Transverse colon (tissue), 4 donors: ENCODE measurements around the gene FAM20B. TPM values are rescaled to one million over a fixed set of nuclear protein-coding genes. Genes with fewer than 3 reads are reported as not detected.

Source experiments
- DNase-seq: peaks from one replicate; pipeline ENCODE4 v3.0.0-alpha.2; 2019
- H3K27ac ChIP-seq, 4 donors: fragments of 200-600 bp; sonication (generic); 2 replicates each; pipeline ENCODE4 v1.5.1; 2016 to 2018; ENCODE audit warnings: inconsistent platforms in 4 of 4
- H3K27me3 ChIP-seq: fragments of 200-600 bp; sonication (generic); 2 replicates; pipeline ENCODE4 v1.5.1; 2017; ENCODE audit warnings: inconsistent platforms
- H3K36me3 ChIP-seq, 4 donors: fragments of 200-600 bp; sonication (generic); 2 replicates each; pipeline ENCODE4 v1.5.1; 2017 to 2019; ENCODE audit warnings: inconsistent platforms in 4 of 4
- H3K4me1 ChIP-seq, 4 donors: fragments of 200-600 bp; sonication (generic); 2 replicates each; pipeline ENCODE4 v1.5.1; 2017 to 2020; ENCODE audit warnings: inconsistent platforms in 4 of 4
- H3K4me3 ChIP-seq, 4 donors: fragments of 200-600 bp; sonication (generic); 1 replicate in 1 of 4; 2 replicates in 3 of 4; pipeline versions ENCODE4 v1.5.1 to v1.6.1; 2017 to 2019; ENCODE audit warnings: inconsistent platforms in 4 of 4
- H3K9me3 ChIP-seq, 2 donors: fragments of 200-600 bp; sonication (generic); 2 replicates each; pipeline ENCODE4 v1.5.1; 2017 to 2019; ENCODE audit warnings: inconsistent platforms in 2 of 2
- EP300 ChIP-seq: sonication (generic); formaldehyde crosslinking; IDR thresholded peaks from one replicate; pipeline ENCODE4 v1.6.1; 2017; ENCODE audit warnings: antibody characterized with exemption, low read depth
- POLR2A ChIP-seq: fragments of 450-650 bp; IDR thresholded peaks from one replicate; pipeline ENCODE4 v1.6.1; 2016; ENCODE audit warnings: antibody characterized with exemption, mild to moderate bottlenecking, moderate library complexity
- POLR2AphosphoS5 ChIP-seq, 3 donors: sonication (generic); formaldehyde crosslinking; IDR thresholded peaks; one replicate each; pipeline ENCODE4 v1.6.1; 2016; ENCODE audit warnings: antibody characterized with exemption in 3 of 3
- WGBS, 2 donors: methylation state at CpG; one replicate each; pipeline ENCODE4 v1.1.5; 2018; ENCODE audit warnings: low coverage in 1 of 2; 5-methylcytosine and 5-hydroxymethylcytosine counted together
- in situ Hi-C, 4 donors: fragments of 200-750 bp; cut with MboI; loops; one replicate each; pipeline versions ENCODE4 v1.15.0 to v1.15.1; 2017; ENCODE audit warnings: low sequenced_read_pairs in 3 of 4, low pct_ligation_motif_present in 1 of 4, low pct_unique_long_range_greater_than_20kb in 1 of 4
- intact Hi-C: fragments of 100-400 bp; cut with DNase I; formaldehyde crosslinking; loops from one replicate; pipeline ENCODE4 v1.15.1; 2023; ENCODE audit warnings: low total_unique reads
- total RNA-seq, 4 donors: library from RNA; depleted of rRNA; stranded (reverse); fragments of >200 nt; gene quantifications; one replicate each; pipeline ENCODE4 v1.1.0, GENCODE V29; 2016
- TF ChIP-seq, protein P1 (sequence below), 5 experiments: fragments of 200-600 bp in 3 of 5; fragments of 450-650 bp in 2 of 5; sonication (generic) in 3 of 5; IDR thresholded peaks; 1 replicate in 2 of 5; 2 replicates in 3 of 5; pipeline ENCODE4 v1.5.1; 2016 to 2017; ENCODE audit warnings: antibody characterized with exemption in 5 of 5, inconsistent platforms in 3 of 5, mild to moderate bottlenecking in 2 of 5, moderate library complexity in 1 of 5

The FAM20B gene
- total RNA-seq, 4 donors from 2014 or later = 10.8 to 24.9 (median 17.5) TPM

DNA sequence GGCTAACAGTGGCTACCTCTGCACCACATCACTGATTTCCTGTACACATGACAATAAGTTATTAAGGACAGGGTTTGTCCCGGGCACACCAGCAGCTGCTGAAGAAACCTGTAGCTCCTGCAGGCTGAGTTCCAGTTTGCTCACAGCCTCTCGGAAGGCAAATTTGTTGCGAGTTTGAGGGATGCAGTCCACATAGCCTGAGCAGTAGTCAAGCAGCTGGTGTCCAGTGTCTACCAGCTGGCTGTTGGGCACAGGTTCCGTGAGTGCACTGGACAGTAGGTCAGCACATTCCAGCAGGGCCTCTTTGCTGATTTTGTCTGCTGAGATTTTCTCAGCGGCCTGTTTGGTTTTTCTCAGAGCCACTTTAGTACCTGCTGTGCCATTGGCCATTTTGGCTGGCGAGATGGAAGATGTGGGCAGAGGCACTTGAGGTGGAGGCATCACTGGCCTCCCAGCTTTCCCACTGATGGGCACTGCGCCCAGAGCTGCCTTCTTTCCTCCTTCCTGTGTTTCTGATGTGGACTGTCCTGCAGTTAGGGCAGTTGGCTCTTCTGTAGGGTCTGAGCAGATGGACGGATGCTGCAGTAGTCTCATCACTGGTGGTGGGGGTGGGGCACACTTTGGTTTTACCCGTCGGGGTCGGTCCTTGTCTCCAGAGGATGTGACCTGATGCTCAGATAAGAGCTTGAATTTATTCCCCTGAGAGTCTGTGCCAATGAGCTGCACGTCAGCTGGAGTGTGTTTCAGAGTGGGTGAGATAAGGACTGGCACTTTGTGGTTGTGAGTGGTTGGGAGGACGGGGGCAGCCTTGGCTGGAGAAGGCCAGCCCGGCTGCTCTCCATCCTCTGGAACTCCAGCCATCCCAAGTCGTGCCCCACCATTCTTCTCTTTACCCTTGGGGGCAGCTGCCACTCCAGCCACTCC is 82.3 kb downstream of the FAM20B start:
- no peak overlapping the region for H3K27ac ChIP-seq
- in situ Hi-C loops = no loop called here
- H3K4me3 ChIP-seq = no peak overlapping the region
- WGBS, 2 donors = 87 to 100% methylated on average over 1 to 15 of the region's 15 CpGs
- no peak for DNase-seq
- TF ChIP-seq POLR2AphosphoS5 (IDR thresholded peaks at IDR 0.05) = no peak
- TF ChIP-seq, protein P1, sequence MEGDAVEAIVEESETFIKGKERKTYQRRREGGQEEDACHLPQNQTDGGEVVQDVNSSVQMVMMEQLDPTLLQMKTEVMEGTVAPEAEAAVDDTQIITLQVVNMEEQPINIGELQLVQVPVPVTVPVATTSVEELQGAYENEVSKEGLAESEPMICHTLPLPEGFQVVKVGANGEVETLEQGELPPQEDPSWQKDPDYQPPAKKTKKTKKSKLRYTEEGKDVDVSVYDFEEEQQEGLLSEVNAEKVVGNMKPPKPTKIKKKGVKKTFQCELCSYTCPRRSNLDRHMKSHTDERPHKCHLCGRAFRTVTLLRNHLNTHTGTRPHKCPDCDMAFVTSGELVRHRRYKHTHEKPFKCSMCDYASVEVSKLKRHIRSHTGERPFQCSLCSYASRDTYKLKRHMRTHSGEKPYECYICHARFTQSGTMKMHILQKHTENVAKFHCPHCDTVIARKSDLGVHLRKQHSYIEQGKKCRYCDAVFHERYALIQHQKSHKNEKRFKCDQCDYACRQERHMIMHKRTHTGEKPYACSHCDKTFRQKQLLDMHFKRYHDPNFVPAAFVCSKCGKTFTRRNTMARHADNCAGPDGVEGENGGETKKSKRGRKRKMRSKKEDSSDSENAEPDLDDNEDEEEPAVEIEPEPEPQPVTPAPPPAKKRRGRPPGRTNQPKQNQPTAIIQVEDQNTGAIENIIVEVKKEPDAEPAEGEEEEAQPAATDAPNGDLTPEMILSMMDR (IDR thresholded peaks at IDR 0.05) = no peak
- H3K27me3 ChIP-seq = no peaks in the 10 kb centered on the region
- H3K4me1 ChIP-seq = no peaks in the 10 kb centered on the region
- H3K36me3 ChIP-seq = peaks cover 0 to 39% (median 16%) of the 10 kb centered on the region in 4 donors
- H3K9me3 ChIP-seq = no peaks in the 10 kb centered on the region
- intact Hi-C loops = no loop called here

- intact Hi-C loops = no loop called here
- DNase-seq = no peak
- WGBS, 2 donors = 94% methylated on average over 2 of the region's 2 CpGs; no CpG with 5 or more reads in 1 of the 2 donors
- Histone ChIP-seq H3K4me1 (no peaks in the 10 kb centered on the region), H3K36me3 (peaks cover 0 to 39% (median 16%) of the 10 kb centered on the region in 4 donors), H3K27ac (no peak overlapping the region), H3K9me3 (no peaks in the 10 kb centered on the region), H3K4me3 (no peak overlapping the region), H3K27me3 (no peaks in the 10 kb centered on the region)
- in situ Hi-C loops = no loop called here
- no peak for TF ChIP-seq POLR2AphosphoS5 (IDR thresholded peaks at IDR 0.05)
- no peak for TF ChIP-seq POLR2A
- TF ChIP-seq, protein P1 (IDR thresholded peaks at IDR 0.05) = no peak
- no peak for TF ChIP-seq EP300
These were observed 83.0 kb downstream of the FAM20B start for GRCh38 chr1:179108644-179109043.

GRCh38 chr1:179115181-179115580 is 89.5 kb downstream of the FAM20B start:
- peaks cover 0 to 11% (median 7%) of the 10 kb centered on the region in 4 donors for H3K4me1 ChIP-seq
- in situ Hi-C loops (no loop called here), intact Hi-C loops (no loop called here)
- H3K36me3 ChIP-seq = peaks cover 0 to 25% (median 12%) of the 10 kb centered on the region in 4 donors
- no peak for TF ChIP-seq POLR2A
- TF ChIP-seq, protein P1 (IDR thresholded peaks at IDR 0.05) = no peak
- no peak for TF ChIP-seq EP300
- no peak for TF ChIP-seq POLR2AphosphoS5 (IDR thresholded peaks at IDR 0.05)
- DNase-seq = no peak
- no peaks in the 10 kb centered on the region for H3K9me3 ChIP-seq
- H3K27ac ChIP-seq = no peak overlapping the region
- H3K27me3 ChIP-seq = no peaks in the 10 kb centered on the region
- H3K4me3 ChIP-seq = no peak overlapping the region
- 92 to 95% methylated on average over 3 of the region's 3 CpGs for WGBS, 2 donors

- Histone ChIP-seq H3K4me3 (no peak overlapping the region), H3K27me3 (no peaks in the 10 kb centered on the region), H3K27ac (peak overlapping the region in 3 of 4 donors; percentile 6 to 23 (median 19)), H3K36me3 (peaks cover 0 to 19% (median 3%) of the 10 kb centered on the region in 4 donors), H3K9me3 (no peaks in the 10 kb centered on the region), H3K4me1 (peaks cover 0 to 13% (median 8%) of the 10 kb centered on the region in 4 donors)
- TF ChIP-seq POLR2AphosphoS5 (IDR thresholded peaks at IDR 0.05) (no peak), POLR2A (no peak), EP300 (no peak)
- TF ChIP-seq, protein P1 (IDR thresholded peaks at IDR 0.05) = no peak
- intact Hi-C loops (no loop called here), in situ Hi-C loops (no loop called here)
- DNase-seq = no peak
These were observed 93.8 kb downstream of the FAM20B start for GRCh38 chr1:179119513-179119912.
